ENCODE data around the gene ADAMTS13.

The ADAMTS13 gene

GRCh38 chr9:133456409-133456808, 34.2 kb downstream of the ADAMTS13 start:
- no peak for DNase-seq

GRCh38 chr9:133457233-133457632, 35.1 kb downstream of the ADAMTS13 start:
- no peak for DNase-seq

- no peak for DNase-seq
Measured at GRCh38 chr9:133457748-133458147, 35.6 kb downstream of the ADAMTS13 start.

GRCh38 chr9:133458643-133459312, 36.6 kb downstream of the ADAMTS13 start:
- DNase-seq: no peak

- peak; percentile 96 for DNase-seq
Measured at GRCh38 chr9:133459476-133460404, 37.6 kb downstream of the ADAMTS13 start, which contains the start of gene CACFD1. TSS of gene CACFD1 (plus strand) at chr9:133459978. CDS start at chr9:133460067, 89 bp downstream.

GRCh38 chr9:133460405-133461175, 38.4 kb downstream of the ADAMTS13 start:
- no peak for DNase-seq

- DNase-seq: no peak
Measured at GRCh38 chr9:133461975-133462374, 39.8 kb downstream of the ADAMTS13 start.

- no peak for DNase-seq
Measured at GRCh38 chr9:133463234-133463863, 41.2 kb downstream of the ADAMTS13 start.

GRCh38 chr9:133463864-133464615, 41.9 kb downstream of the ADAMTS13 start:
- DNase-seq: no peak

- DNase-seq: no peak
Measured at GRCh38 chr9:133464638-133465037, 42.5 kb downstream of the ADAMTS13 start.

- DNase-seq: no peak
Measured at GRCh38 chr9:133465984-133466383, 43.8 kb downstream of the ADAMTS13 start.

GRCh38 chr9:133467101-133467500, 44.9 kb downstream of the ADAMTS13 start:
- DNase-seq: no peak

- DNase-seq: no peak
Measured at GRCh38 chr9:133468374-133468773, 46.2 kb downstream of the ADAMTS13 start.

- DNase-seq: no peak
Measured at GRCh38 chr9:133468777-133469421, 46.7 kb downstream of the ADAMTS13 start.

- no peak for DNase-seq
Measured at GRCh38 chr9:133470427-133470924, 48.3 kb downstream of the ADAMTS13 start.

- DNase-seq: no peak
Measured at GRCh38 chr9:133470988-133471387, 48.8 kb downstream of the ADAMTS13 start.

- DNase-seq: no peak
Measured at GRCh38 chr9:133471551-133472276, 49.5 kb downstream of the ADAMTS13 start.

GRCh38 chr9:133472277-133472645, 50.1 kb downstream of the ADAMTS13 start:
- DNase-seq: no peak

GRCh38 chr9:133472753-133473378, 50.7 kb downstream of the ADAMTS13 start:
- no peak for DNase-seq

- no peak for DNase-seq
Measured at GRCh38 chr9:133473743-133474142, 51.6 kb downstream of the ADAMTS13 start.

Data from stimulated activated CD4-positive, alpha-beta T cell treated with anti-CD3 and anti-CD28 coated beads, Interleukin-15, amount 100 ng/mL, for 24 hours (primary cell).